ELR (cell line): ENCODE results near the gene CTSW.

Source experiments
- DNase-seq: peaks from one replicate; pipeline ENCODE4 v3.0.0-alpha.2; 2015; ENCODE audit warnings: low read depth

CTSW gene

DNA sequence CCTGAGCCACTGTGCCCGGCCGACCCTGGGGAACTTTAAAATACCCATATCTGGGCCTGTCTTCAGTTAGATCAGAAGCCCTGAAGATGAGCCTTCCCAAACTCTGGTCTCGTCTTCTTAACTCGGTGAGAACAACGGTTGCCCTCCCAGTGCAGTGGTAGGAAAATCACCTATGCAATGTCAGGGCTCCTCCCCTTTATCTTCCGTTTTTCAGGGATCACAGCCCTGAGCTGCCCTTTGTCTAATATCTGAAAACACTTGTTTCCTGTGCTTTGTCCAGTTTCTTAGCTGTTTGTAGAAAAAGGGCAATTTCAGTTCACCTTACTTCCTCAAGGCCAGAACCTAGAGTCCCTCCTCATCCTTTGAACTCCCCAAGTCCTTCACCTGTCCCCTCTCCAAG lies 49.0 kb downstream of the CTSW start:
- no peak for DNase-seq

DNA sequence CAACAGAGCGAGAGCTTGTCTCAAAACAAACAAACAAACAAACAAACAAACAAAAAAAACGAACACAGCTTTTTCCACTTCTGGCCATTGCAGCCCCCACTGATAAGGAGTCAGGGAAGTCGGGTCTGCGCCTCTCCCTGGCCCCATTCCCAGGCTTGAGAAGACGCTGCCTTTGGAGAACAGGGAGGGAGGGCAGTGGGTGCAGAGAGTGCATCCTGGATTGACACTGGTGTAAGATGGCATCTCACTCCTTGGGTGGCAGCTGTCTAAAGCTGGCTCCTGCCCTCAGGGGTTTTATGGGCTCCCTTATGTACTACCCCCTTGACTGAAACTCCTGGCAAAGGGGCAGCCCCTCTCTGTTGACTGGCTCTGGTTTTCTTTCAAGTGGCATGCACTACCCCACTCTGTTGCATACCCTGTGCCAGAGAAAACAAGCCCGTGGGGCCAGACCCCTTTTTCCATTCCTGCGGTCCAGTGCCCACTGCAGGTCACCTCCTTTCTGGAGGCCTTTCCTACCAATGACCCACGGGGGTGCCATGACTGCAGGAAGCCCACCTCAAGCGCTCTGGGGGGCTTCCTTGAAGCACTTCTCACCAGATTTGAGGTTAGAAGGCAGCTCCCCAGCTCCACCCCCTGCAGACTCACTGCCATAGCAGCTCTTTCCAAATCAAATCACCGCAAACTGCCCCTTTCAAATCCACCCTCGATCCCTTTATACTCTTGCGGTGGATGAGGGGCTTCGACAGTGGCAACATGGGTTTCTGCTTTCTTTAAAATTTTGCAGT lies 52.3 kb downstream of the CTSW start:
- DNase-seq: no peak

DNA sequence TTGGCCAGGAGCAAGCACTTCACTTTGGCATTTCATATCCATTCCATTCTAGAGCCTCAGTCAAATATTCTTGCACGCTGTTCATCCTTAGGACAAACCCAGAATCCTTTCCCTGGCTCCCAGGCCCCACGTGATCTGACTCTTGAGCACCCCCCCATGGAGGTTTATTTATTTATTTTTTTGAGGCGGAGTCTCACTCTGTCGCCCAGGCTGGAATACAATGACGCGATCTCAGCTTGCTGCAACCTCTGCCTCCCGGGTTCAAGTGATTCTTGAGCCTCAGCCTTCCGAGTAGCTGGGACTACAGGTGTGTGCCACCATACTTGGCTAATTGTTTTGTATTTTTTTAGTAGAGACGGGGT lies 52.9 kb downstream of the CTSW start:
- DNase-seq: peak; percentile 60
